CD14-positive monocyte (primary cell): ENCODE measurements around the gene VPS8. TPM values are rescaled to one million over a fixed set of nuclear protein-coding genes. Genes with fewer than 3 reads are reported as not detected.

Experiments
- DNase-seq, 3 donors: peaks; one replicate each; pipeline ENCODE4 v3.0.0-alpha.2; 2011 to 2022
- H2AFZ ChIP-seq: 2 replicates; pipeline ENCODE4 v1.6.0; 2012; ENCODE audit warnings: mild to moderate bottlenecking, low read depth, low read length, inconsistent platforms; ENCODE audit not compliant: insufficient read depth, poor library complexity, severe bottlenecking
- H3K27ac ChIP-seq, 2 donors: 1 replicate in 1 of 2; 2 replicates in 1 of 2; pipeline ENCODE4 v1.5.1; 2012 to 2013; ENCODE audit warnings: low read length in 2 of 2, control low read depth in 1 of 2, inconsistent platforms in 1 of 2, low read depth in 1 of 2, mild to moderate bottlenecking in 1 of 2
- H3K27me3 ChIP-seq, 2 donors: one replicate each; pipeline versions ENCODE4 v1.6.0 to v1.6.1; 2011 to 2013; ENCODE audit warnings: low read length in 2 of 2; ENCODE audit not compliant: control insufficient read depth in 2 of 2, insufficient read depth in 2 of 2
- H3K36me3 ChIP-seq, 2 donors: replicated peaks in 1 of 2; 1 replicate in 1 of 2; 2 replicates in 1 of 2; pipeline versions ENCODE4 v1.5.1 to v1.6.1; 2012 to 2013; ENCODE audit warnings: low read length in 2 of 2, control low read depth in 1 of 2, inconsistent platforms in 1 of 2, mild to moderate bottlenecking in 1 of 2; ENCODE audit not compliant: insufficient read depth in 2 of 2, control insufficient read depth in 1 of 2
- H3K4me1 ChIP-seq, 2 donors: 1 replicate in 1 of 2; 2 replicates in 1 of 2; pipeline versions ENCODE4 v1.5.1 to v1.6.1; 2012 to 2013; ENCODE audit warnings: low read length in 2 of 2, control low read depth in 1 of 2, inconsistent platforms in 1 of 2, mild to moderate bottlenecking in 1 of 2, moderate library complexity in 1 of 2; ENCODE audit not compliant: insufficient read depth in 2 of 2, control insufficient read depth in 1 of 2
- H3K4me2 ChIP-seq: replicated peaks from 2 replicates; pipeline ENCODE3; 2012; ENCODE audit warnings: low read length, moderate library complexity, mild to moderate bottlenecking; ENCODE audit not compliant: poor library complexity, severe bottlenecking; ENCODE audit errors: extremely low read depth
- H3K4me3 ChIP-seq, 3 experiments: fragments of 200-600 bp in 1 of 3; sonication (generic) in 1 of 3; replicated peaks in 1 of 3; 1 replicate in 2 of 3; 2 replicates in 1 of 3; pipeline ENCODE4 v1.5.1; 2011 to 2013; ENCODE audit warnings: low read length in 3 of 3, mild to moderate bottlenecking in 3 of 3, control low read depth in 2 of 3, low read depth in 2 of 3, inconsistent platforms in 1 of 3, moderate library complexity in 1 of 3
- H3K79me2 ChIP-seq: 2 replicates; pipeline ENCODE4 v1.6.0; 2012; ENCODE audit warnings: mild to moderate bottlenecking, control low read depth, inconsistent platforms, low read length, moderate library complexity; ENCODE audit not compliant: insufficient read depth
- H3K9ac ChIP-seq: 2 replicates; pipeline ENCODE4 v1.6.0; 2017; ENCODE audit warnings: low read length, mild to moderate bottlenecking; ENCODE audit not compliant: insufficient read depth, poor library complexity, severe bottlenecking
- H3K9me3 ChIP-seq, 2 donors: replicated peaks in 1 of 2; 1 replicate in 1 of 2; 2 replicates in 1 of 2; pipeline versions ENCODE4 v1.5.1 to v1.6.1; 2012 to 2013; ENCODE audit warnings: low read length in 2 of 2, control low read depth in 1 of 2; ENCODE audit not compliant: control insufficient read depth in 1 of 2, insufficient read depth in 1 of 2
- H4K20me1 ChIP-seq: 2 replicates; pipeline ENCODE4 v1.6.0; 2012; ENCODE audit warnings: mild to moderate bottlenecking, low read length, control low read depth, moderate library complexity; ENCODE audit not compliant: insufficient read depth
- H3K27ac Mint-ChIP-seq, 7 donors: one replicate each; pipeline ENCODE4 v1.8.0; 2020; ENCODE audit warnings: mild to moderate bottlenecking in 7 of 7, mixed read lengths in 7 of 7, moderate library complexity in 6 of 7, inconsistent platforms in 2 of 7
- H3K27me3 Mint-ChIP-seq, 3 donors: one replicate each; pipeline ENCODE4 v1.8.0; 2021 to 2022; ENCODE audit warnings: low read depth in 3 of 3, mild to moderate bottlenecking in 3 of 3, mixed read lengths in 3 of 3, moderate library complexity in 3 of 3, inconsistent platforms in 1 of 3
- H3K36me3 Mint-ChIP-seq, 2 donors: one replicate each; pipeline ENCODE4 v1.8.0; 2020; ENCODE audit warnings: mixed read lengths in 2 of 2, inconsistent platforms in 1 of 2, mild to moderate bottlenecking in 1 of 2
- H3K4me1 Mint-ChIP-seq: one replicate; pipeline ENCODE4 v1.8.0; 2020; ENCODE audit warnings: mild to moderate bottlenecking, mixed read lengths
- H3K4me3 Mint-ChIP-seq, 2 donors: one replicate each; pipeline ENCODE4 v1.8.0; 2020; ENCODE audit warnings: mild to moderate bottlenecking in 2 of 2, mixed read lengths in 2 of 2, moderate library complexity in 1 of 2
- H3K9me3 Mint-ChIP-seq, 7 donors: one replicate each; pipeline ENCODE4 v1.8.0; 2020 to 2022; ENCODE audit warnings: mixed read lengths in 7 of 7, mild to moderate bottlenecking in 6 of 7, moderate library complexity in 6 of 7, inconsistent platforms in 2 of 7
- WGBS: methylation state at CpG from one replicate; pipeline ENCODE4 v1.1.5; 2013; ENCODE audit warnings: missing lambda C conversion rate; ENCODE audit not compliant: insufficient coverage; 5-methylcytosine and 5-hydroxymethylcytosine counted together
- intact Hi-C, 2 donors: fragments of 100-400 bp; cut with micrococcal nuclease; formaldehyde crosslinking; loops; one replicate each; pipeline versions ENCODE4 v1.15.0 to v1.15.1; 2023
- polyA plus RNA-seq, 3 donors: library from polyadenylated mRNA; depleted of rRNA in 1 of 3; unstranded in 2 of 3; stranded (reverse) in 1 of 3; fragments of 300-500 nt in 2 of 3; fragments of >200 nt in 1 of 3; fragmentation: Illumina TruSeq in 2 of 3; gene quantifications; 1 replicate in 2 of 3; 2 replicates in 1 of 3; pipeline ENCODE4 v1.2.3, GENCODE V29; 2012 to 2021
- TF ChIP-seq, protein P1 (sequence below): fragments of 200-600 bp; IDR thresholded peaks from one replicate; pipeline ENCODE4 v1.8.0; 2022; ENCODE audit warnings: antibody characterized with exemption, mild to moderate bottlenecking

Gene VPS8
- polyA plus RNA-seq, 3 donors: 22.0 to 42.3 (median 29.2) TPM

DNA sequence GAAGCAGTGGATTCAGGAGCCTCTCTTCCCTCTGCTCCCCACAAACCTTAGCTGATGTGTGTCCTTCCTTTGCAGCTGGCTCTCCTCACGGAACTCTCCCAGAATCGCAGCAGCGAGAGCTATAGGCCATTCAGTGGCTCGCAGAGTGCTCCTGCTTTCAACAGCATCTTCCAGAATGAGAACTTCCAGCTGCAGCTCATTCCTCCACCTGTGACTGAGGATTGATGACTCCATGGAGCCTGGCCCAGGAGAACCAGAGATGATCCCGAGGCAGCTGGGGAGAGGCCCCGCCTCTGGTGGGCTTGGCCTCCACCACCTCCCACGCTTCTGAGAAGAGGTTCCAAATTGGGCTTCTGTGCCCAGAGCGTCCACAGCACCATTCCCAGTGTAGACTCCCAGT, 239.8 kb downstream of the VPS8 start:
- Histone ChIP-seq H3K9ac (no peak overlapping the region), H3K4me3 (no peak overlapping the region), H4K20me1 (no peaks in the 10 kb centered on the region), H3K79me2 (no peaks in the 10 kb centered on the region), H3K36me3 (peaks cover 63 to 86% of the 10 kb centered on the region in 2 donors), H3K27ac (no peak overlapping the region), H3K4me2 (no peak overlapping the region), H3K9me3 (peaks cover 0 to 7% of the 10 kb centered on the region in 2 donors), H3K4me1 (no peaks in the 10 kb centered on the region), H3K27me3 (no peaks in the 10 kb centered on the region), H2AFZ (no peak overlapping the region)
- DNase-seq: no peak
- WGBS: 100% methylated on average over 3 of the region's 8 CpGs
- H3K27me3 Mint-ChIP-seq: no peaks in the 10 kb centered on the region
- no peaks in the 10 kb centered on the region for H3K4me1 Mint-ChIP-seq
- H3K36me3 Mint-ChIP-seq: peaks cover 84 to 90% of the 10 kb centered on the region in 2 donors
- no peak overlapping the region for H3K4me3 Mint-ChIP-seq
- peaks cover 0 to 18% (median 6%) of the 10 kb centered on the region in 7 donors for H3K9me3 Mint-ChIP-seq
- H3K27ac Mint-ChIP-seq: no peak overlapping the region
- intact Hi-C loops: no loop called here
- TF ChIP-seq, protein P1, sequence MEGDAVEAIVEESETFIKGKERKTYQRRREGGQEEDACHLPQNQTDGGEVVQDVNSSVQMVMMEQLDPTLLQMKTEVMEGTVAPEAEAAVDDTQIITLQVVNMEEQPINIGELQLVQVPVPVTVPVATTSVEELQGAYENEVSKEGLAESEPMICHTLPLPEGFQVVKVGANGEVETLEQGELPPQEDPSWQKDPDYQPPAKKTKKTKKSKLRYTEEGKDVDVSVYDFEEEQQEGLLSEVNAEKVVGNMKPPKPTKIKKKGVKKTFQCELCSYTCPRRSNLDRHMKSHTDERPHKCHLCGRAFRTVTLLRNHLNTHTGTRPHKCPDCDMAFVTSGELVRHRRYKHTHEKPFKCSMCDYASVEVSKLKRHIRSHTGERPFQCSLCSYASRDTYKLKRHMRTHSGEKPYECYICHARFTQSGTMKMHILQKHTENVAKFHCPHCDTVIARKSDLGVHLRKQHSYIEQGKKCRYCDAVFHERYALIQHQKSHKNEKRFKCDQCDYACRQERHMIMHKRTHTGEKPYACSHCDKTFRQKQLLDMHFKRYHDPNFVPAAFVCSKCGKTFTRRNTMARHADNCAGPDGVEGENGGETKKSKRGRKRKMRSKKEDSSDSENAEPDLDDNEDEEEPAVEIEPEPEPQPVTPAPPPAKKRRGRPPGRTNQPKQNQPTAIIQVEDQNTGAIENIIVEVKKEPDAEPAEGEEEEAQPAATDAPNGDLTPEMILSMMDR: no peak

DNA sequence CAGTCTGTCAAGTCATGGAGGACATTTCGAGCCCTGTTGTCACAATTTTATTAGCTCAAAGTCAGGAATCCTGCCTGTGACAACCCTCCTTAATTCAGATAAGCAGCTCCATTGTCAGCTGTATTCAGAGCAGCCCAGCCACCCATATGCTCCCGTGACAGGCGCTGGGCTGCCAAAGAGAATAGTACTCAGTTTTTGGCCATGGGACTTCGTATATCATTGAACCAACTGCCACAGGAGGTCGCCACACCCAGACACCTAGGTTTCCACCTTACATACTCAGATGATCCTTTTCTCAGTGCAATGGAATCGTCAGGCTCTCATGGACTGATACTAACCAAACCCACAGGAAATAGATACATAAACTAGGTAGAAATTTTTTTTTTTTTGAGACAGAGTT, 240.7 kb downstream of the VPS8 start:
- Histone ChIP-seq H3K36me3 (peaks cover 62 to 80% of the 10 kb centered on the region in 2 donors), H3K27ac (no peak overlapping the region), H4K20me1 (no peaks in the 10 kb centered on the region), H3K27me3 (no peaks in the 10 kb centered on the region), H3K4me3 (no peak overlapping the region), H3K4me2 (no peak overlapping the region), H3K79me2 (no peaks in the 10 kb centered on the region), H3K4me1 (no peaks in the 10 kb centered on the region), H3K9ac (no peak overlapping the region), H2AFZ (no peak overlapping the region), H3K9me3 (peaks cover 0 to 11% of the 10 kb centered on the region in 2 donors)
- intact Hi-C loops: no loop called here
- peaks cover 2% of the 10 kb centered on the region for H3K4me1 Mint-ChIP-seq
- H3K36me3 Mint-ChIP-seq: peaks cover 79 to 85% of the 10 kb centered on the region in 2 donors
- H3K4me3 Mint-ChIP-seq: no peak overlapping the region
- peaks cover 2 to 23% (median 9%) of the 10 kb centered on the region in 7 donors for H3K9me3 Mint-ChIP-seq
- WGBS: 91% methylated on average over 3 of the region's 6 CpGs
- TF ChIP-seq, protein P1: no peak
- DNase-seq: no peak
- H3K27ac Mint-ChIP-seq: no peak overlapping the region
- H3K27me3 Mint-ChIP-seq: no peaks in the 10 kb centered on the region
